HG03565 (cell line): Measurements from ENCODE around the gene HDLBP.

ENCODE experiments used
- ATAC-seq: cut with Tn5 transposase; IDR thresholded peaks from one replicate; pipeline ENCODE4 v1.9.1; 2021; ENCODE audit warnings: mild to moderate bottlenecking, moderate library complexity; ENCODE audit not compliant: unreplicated experiment

HDLBP gene

DNA sequence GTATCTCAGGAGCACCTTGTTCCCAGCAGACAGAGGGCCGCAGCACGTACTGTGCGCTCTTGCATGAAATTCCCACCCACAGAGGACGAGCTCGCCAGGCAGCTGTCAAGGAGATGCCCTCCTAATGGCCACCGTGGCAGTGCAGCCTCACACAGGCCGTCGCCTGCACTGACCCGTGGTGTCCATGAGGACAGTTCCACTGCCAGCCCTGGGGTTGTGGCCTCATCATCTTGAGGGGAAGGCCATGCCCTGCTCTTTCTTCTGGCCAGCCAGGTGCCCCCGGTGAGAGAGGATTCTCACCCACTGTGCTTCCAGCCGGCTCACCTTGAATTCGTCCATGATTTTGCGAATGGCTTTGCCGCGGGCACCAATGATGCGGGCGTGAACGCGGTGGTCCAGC lies 85.0 kb downstream of the HDLBP start:
- ATAC-seq, result no peak

DNA sequence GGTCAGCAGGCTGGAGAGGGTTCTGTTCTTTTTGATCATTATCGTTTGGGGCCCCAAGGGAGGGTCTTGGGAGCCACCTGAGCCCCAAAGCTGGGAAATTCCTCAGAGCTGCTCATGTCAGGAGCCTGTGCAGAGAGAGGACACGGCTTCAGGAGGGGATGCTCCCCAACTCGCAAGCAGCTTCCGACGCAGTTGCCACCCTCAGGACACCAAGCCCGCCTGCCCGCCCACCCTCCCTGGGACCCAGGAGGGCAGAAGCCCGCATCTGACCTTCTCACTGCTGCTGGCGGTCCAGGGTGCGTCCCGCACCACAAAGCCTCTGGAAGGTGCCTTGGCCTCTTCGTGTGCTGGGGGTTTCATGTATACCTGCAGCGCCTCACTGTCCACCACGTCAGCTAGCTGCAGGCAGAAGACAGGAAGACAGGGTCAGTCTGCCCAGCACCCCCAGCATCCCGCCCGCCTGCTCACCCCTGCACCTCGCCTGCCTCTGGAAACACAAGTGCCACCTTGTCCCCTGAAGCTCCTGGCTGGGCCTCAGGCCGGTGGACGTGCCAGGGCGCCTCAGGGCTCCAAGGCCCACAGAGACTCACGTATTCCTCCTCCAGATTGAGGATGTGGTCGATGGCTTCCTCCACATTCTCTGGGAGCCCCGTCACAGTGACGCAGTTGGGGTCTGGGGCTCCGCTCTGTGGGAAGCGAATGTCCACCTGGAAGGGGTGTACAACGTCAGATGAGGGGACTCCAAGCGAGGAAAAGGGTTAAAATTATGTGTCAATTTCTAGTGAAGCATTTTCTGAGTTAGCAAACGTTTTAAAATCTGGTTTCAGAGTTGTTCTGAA lies 85.7 kb downstream of the HDLBP start:
- no peak for ATAC-seq

DNA sequence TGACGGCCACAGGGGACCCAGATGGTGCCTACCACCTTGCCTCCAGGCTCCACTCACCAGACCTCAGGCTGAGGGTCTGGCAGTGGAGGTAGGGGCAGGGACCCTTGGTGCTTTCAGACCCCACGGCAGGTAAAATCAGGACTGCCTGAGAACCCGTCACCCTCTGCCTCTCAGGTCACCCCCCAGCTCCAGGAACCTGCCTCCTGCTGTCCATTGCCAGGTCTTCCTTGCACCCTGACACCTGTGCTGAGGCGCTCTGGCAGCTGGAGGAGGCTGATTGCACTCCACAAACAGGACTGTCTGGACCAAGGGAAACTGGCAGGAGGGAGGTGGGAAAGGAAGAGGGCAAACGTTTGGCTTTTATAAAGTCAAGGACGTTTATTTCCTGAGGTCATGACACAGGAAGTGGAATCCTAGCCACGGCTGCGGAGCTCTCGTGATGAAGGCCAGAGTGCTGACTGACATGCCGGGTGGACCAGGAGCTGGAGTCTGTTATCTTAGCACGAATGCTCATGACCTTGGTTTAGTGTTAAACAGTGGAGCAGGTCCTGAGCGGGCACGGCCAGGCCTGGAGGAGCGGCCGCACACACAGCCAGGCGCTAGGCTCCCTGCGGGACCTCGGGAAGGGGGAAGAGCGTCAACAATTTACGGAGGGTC lies 86.5 kb downstream of the HDLBP start:
- no peak for ATAC-seq

DNA sequence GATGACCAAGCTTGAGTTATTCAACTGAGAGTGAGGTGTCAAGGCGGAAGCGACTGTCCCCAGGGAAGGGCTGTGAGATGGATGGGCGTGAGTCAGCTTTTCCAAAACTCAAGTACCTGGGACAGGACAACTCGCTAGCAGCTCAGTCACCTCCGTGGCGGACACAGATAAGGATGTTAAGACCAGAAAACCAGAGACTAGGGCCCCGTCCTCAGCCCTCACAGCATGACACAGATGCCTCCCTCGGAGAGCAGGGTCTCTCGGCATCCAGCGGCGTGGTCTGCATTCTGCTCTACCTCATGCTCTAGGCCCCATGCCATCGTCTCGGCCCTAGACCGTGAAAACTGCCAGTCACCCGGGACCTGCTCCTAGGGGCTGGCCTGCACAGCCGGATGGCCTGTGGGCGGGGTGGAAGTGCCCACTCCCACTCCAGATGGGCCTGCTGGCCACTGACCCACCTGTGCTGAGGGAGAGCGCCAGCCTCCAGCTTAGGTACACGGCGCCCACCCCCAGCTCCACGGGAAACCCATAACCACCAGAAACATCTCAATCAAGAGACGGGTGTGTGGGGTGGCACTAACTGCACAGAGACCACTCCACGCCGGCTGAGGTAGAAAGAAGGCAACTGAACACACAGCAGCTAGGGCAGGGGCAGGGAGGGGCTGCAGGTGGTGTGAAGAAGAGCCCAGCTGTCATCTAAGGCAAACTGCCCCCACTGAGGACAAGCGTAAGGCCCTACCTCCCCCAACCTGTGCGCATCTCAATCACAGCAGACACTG lies 87.2 kb downstream of the HDLBP start:
- no peak for ATAC-seq

DNA sequence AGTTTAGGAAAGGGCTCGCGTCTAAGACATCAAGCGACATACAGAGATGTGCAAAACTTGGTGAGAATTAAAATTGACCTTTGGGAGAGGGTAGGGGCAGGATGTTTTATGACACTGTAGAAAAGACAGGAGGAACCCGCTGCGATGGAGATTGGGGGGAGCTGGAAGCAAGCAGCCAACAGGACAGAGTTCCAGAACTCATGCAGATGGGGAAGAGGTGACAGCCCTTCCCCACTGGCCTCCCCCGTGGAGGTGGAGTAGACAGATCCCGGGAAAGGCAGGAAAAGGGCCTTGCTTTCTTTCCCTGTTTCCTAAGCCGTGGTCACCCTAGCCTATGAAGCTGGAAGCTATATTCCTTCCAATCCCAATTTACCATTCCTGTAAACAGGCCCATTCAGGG lies 87.9 kb downstream of the HDLBP start:
- no peak for ATAC-seq

DNA sequence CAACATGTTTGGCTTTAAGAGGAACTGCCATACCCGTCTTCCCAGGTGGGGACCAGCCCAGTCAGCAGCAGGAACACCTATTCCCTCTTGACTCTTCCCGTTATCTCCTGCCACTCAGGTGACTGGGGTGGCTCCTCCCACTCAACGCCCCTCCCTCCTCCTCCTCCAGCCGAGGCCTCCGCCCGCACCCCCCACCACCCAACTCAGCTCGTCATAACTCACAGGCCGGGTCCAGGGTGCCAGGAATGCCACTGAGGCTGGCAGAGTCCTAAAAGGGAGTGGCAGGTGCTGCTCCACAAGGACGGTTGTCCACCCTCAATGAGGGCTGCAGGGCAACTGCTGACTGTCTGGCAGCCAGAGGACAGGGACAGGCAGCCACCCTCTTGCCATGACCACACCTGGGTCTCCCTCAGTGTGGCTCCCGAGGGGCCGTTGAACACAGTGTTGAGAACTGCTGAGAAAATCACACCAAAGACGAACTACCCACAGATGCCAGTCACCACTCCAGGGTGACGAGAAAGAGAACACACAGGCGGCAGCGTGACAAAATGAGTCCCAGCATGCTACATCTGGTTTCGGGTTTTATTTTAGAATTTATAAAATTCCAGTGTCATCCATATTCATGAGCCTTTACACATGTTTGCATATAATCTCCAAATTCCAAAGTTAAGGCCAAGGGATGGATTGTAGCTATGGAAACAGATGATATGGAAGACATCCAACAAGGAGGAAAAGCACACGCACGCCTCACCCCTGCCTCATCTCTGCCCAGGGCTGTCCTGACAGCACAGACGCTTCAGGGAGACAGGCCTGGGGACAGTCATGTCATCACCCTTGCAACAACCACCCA lies 88.5 kb downstream of the HDLBP start:
- ATAC-seq, result no peak

DNA sequence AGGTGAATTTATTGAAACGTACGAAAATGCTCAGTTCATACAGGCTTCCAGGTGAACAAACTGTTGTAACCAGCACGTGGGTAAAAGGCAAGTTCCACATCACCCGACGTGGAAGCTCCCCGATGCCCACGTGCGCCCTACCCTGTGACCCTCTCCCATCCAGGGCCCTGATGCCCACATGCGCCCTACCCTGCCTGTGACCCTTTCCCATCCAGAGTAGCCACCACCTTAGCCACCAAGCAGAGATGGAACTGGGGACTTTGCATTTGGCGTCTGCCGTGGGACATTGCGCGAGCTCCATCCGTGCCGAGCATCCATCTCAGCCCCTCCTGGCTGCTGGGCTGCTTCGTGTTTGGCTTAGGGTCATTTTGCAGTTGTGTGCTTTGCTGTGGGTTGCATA lies 89.5 kb downstream of the HDLBP start:
- ATAC-seq, result no peak

DNA sequence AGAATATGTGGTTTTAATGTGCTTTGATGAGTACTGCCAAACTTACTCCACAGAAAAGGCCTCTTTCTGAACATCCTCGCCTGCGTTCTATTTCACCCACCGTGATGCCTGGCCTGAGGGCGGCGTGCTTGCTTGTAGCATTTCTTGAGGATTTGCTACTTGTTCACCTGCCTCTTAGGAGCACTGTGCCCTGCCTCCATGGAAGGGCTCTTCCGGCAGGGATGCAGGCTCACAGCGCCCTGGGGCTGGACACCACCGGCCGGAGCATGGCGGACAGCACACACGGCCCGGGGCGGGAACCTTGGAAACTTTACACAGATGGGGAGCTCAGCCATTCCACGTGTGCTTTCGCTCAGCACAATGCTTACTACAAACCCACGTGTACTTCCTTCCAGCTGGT lies 89.9 kb downstream of the HDLBP start:
- no peak for ATAC-seq

DNA sequence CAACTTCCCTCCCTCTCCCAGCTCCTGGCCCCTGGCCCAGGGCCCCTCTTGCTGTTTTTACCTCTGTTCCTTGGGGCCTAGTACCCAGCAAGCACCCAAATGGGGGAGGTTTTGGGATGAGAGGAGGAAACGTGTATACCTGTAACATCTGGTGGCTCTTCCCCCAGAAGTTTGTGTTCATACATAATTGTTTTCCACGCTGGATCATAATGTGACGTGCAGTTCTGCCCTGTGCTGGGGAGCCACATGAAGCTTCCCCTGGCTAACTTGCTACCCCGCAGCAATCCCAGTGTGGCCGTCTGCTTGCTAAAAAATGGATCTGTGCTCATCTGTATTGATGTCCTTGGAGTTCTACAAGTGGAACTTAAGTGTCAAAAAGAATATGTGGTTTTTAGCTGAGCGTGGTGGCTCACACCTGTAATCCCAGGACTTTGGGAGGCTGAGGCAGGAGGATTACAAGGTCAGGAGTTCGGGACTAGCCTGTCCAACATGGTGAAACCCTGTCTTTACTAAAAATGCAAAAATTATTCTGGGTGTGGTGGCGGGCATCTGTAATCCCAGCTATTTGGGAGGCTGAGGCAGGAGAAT lies 90.5 kb downstream of the HDLBP start:
- ATAC-seq, result no peak

DNA sequence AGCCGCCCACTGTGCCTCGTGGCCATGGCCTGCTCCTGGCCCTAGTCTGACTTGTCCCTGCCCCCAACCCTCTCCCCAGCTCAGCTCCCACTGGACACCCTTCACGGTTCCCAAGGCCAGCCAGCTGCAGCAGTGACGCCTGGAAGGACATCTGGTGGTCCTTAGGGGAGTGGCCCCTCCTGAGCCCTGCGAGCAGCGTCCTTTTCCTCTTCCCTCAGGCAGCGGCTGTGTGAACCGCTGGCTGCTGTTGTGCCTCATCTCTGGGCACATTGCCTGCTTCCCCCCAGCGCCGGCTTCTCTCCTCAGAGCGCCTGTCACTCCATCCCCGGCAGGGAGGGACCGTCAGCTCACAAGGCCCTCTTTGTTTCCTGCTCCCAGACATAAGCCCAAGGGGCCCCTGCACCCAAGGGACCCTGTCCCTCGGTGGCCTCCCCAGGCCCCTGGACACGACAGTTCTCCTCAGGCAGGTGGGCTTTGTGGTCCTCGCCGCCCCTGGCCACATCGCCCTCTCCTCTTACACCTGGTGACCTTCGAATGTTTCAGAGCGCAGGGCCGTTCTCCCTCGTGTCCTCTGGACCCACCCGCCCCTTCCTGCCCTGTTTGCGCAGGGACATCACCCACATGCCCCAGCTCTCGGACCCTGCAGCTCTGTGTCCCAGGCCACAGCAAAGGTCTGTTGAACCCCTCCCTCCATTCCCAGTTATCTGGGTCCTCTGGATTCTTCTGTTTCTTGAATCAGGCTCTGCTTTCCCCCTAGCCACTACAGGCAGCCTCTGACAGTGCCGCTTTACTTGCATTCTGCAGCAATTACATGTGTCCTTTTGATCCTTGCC lies 91.2 kb downstream of the HDLBP start:
- ATAC-seq, result no peak

DNA sequence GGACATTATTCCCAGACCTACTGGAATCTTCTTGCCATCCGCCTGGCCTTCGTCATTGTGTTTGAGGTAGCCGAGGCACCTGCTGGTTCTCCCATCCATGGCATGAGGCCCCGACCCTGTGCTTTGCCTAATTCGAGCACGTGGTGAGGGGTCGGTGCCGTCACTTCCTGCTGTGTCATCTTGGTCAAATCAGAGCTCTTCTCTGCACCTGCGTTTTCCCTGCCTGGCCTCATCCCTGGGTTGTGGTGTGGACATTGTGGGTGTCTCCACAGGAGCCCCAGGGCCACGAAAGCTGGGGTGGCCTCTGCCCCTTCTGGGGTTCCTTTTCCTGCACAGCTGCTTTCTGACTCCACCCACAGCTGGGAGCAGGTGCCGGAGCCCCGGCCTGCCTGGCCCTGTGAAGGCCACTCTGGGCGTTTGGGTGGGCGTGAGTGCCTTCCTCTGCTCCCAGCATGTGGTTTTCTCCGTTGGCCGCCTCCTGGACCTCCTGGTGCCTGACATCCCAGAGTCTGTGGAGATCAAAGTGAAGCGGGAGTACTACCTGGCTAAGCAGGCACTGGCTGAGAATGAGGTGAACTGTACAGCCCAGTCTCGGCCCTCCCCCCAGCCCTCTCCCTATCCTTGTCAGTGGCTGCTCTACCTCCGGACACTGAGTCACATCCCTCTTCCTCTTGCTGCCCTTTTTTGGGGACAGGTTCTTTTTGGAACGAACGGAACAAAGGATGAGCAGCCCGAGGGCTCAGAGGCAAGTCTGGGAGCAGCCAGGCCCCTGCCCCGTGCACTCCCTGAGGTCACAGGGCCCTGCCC lies 92.1 kb downstream of the HDLBP start:
- ATAC-seq, result no peak

DNA sequence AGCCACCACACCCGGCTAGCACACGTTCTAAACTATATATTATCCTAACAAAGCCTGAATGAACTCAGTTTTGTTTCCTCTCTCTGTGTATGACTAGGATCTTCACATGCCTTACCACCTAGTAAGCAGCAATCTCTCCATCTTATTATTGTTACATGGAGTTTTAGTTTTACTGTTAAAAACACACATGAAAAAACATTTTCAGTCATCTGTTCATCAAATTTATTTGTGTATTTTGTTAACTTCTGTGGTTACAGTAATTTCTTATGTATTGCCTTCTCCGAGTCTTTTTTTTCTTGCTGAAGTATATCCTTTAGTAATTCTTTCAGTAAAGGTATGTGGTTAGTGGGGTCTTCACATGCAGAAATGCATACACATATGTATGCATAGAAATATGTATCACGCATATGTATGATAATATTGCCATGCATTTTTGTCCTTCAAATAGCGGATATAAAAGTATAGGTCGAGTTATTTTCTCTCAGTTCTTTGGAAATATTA lies 95.6 kb downstream of the HDLBP start:
- no peak for ATAC-seq

DNA sequence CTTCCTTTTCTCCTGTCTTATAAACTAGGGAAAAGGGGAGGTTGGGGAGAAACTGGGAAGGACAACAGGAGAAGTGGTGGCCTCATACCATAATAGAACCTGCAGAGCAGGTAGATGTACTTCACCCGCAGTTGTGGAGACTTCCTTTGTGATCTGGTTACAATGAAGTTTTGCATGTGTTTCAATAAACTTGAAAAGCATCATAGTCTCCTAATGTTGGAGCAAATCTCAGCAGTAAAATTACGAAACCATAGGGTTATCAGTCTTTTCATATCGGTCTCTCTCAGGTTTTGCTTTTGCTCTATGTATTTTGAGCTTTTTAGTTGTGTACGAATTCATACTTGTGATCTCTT lies 96.5 kb downstream of the HDLBP start:
- no peak for ATAC-seq

DNA sequence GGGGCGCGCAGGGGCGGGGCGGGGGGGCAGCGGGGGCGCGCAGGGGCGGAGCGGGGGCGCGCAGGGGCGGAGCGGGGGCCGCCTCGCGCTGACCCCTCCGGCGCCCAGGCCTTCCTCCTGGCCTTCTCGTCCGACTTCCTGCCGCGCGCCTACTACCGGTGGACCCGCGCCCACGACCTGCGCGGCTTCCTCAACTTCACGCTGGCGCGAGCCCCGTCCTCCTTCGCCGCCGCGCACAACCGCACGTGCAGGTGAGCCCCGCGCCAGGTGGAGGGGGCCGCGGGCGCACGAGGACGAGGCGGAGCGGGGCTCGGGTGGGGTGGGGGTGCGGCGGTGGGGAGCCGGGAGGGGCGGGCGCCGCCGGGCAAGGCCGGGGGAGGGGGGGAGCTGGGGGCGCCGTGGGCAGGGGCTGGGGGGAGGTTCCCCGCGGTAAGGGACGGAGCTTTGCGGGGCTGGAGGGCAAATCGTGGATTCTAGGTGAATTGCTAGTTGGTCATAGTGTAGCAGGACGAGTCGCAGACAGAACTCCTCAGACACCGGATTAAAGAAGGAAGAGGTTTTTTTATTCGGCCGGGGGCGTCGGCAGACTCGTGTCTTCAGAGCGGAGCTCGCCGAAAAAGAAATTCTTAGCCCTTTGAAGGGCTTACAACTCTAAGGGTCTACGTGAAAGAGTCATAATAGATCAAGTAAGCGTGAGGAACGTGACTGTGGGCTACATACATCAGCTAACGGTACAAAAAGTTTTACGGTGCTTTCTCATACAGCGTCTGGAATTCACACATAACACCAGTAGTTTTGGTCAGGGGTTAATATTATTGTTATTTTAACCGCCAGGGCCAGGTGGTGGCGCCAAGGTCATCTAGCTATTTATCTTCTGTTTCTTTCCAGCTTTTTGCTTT lies 97.1 kb downstream of the HDLBP start:
- no peak for ATAC-seq

DNA sequence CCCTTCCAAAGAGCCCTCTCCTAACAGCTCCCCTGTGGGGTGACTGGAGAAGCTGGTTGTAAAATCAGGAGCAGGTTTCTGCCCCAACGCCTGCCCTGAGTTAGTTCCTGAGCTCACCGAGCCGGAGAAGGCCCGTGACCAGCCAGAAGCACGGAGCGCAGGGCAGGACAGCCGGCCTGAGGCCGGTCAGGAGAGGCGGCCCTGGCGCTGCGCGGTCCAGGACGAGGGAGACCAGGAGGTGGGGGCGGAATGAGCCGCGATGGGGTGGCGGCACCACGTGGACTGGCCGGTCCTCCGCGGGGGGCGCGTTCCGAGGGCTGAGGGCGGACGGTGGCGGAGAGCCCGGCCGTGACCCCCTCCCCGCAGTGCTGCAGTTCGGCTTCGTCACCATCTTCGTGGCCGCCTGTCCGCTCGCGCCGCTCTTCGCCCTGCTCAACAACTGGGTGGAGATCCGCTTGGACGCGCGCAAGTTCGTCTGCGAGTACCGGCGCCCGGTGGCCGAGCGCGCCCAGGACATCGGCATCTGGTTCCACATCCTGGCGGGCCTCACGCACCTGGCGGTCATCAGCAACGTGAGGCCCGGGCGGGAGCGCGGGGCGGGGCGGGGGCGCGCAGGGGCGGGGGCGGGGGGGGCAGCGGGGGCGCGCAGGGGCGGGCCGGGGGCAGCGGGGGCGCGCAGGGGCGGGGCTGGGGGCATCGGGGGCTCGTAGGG lies 98.0 kb downstream of the HDLBP start:
- ATAC-seq, result peak; percentile 47

DNA sequence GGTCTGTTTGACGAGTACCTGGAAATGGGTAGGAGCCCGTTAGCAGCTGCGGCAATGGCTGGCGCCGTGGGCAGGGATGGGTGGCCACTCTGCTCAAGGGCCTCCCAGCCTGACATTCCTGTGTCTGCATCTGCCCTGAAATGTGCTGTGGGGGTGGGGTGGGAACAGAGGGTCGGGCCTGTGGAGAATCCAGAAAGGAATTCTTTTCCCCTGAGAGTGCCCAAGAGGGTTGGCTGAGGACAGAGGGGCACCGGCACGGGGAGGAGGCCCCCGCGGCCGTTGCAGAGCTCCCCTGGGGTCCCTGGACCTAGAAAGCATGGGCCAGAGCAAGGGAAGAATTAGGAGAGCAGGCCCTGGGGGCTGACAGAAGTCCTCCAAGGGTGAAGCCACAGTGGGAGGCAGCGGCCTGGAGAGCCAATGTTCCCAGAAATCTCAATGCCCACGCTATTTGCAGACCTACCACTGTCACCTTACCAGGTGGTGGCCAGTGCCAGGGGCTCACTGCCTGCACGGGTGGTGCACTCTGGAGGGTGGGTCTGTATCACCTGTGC lies 99.2 kb downstream of the HDLBP start:
- ATAC-seq, result no peak

DNA sequence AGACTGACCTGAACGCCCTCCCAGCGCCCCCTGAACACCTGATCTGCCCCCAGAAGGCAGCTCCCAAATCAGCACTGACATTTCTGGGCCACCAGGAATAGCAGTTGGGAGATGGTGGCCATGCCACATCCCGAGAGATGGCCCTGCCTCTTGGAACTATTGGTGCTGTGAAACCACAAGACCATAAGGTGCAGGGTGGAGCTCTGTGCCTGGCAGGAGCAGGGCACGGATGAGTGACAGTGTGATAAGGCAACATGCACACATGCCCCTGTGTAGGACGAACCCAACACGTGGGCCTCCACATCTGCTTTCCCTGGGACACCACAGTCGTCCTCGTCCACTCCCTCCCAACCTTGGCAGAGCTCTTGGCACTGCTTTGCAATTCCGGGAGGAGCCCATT lies 100.1 kb downstream of the HDLBP start:
- no peak for ATAC-seq
